GM23338 (cell line): ENCODE measurements around the gene VTCN1.

Experiments used
- EZH2phosphoT487 ChIP-seq: fragments of 200-600 bp; sonication (generic); IDR thresholded peaks from one replicate; pipeline ENCODE4 v1.8.1; 2018; ENCODE audit warnings: antibody characterized with exemption; ENCODE audit not compliant: unreplicated experiment
- POLR2AphosphoS5 ChIP-seq: IDR thresholded peaks from 2 replicates; pipeline ENCODE4 v1.6.1; 2016; ENCODE audit warnings: antibody characterized with exemption, low read depth
- ZNF114 ChIP-seq: fragments of 250-450 bp; sonication (Bioruptor Pico); IDR thresholded peaks from 2 replicates; pipeline ENCODE4 v1.5.0; 2020; ENCODE audit warnings: mild to moderate bottlenecking, moderate library complexity
- TF ChIP-seq, protein P1 (sequence below), 2 experiments: fragments of 200-600 bp in 1 of 2; sonication (generic) in 1 of 2; conservative IDR thresholded peaks; 2 replicates each; pipeline versions ENCODE4 v1.5.1 to v1.6.1; 2016 to 2017; ENCODE audit warnings: antibody characterized with exemption in 2 of 2, low read depth in 2 of 2, mild to moderate bottlenecking in 2 of 2, moderate library complexity in 1 of 2
- TF ChIP-seq, protein P2 (sequence below): IDR thresholded peaks from one replicate; pipeline ENCODE4 v1.6.1; 2018; ENCODE audit warnings: antibody characterized with exemption; ENCODE audit not compliant: unreplicated experiment

DNA sequence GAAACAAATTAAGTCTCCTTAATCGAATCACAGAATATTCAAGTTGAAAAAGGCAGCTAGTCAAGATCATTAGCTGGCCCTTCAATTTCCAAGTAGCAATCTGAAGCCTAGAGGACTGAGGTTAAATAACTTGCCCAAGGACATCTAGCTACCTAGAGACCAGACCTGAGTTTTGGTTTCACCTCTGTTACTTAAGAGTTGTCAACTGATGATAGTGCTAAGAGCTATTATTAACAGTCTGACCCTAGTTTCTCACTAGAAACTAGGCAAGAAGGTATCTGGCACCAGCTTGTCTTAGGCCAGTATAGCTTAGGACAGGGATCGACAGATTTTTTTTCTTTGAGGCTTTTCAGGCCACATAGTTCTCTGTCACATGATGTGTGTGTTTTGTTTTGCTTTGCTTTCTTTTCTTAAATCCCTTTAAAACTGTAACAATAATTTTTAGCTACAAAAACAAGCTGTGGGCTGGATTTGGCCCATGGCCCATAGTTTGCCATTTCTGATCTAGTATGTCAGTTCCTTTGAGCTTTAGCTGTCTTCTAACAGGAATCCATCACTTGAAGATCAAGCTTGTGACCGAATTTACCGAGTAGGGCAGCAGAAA is 112.3 kb downstream of the VTCN1 start:
- TF ChIP-seq, protein P1, sequence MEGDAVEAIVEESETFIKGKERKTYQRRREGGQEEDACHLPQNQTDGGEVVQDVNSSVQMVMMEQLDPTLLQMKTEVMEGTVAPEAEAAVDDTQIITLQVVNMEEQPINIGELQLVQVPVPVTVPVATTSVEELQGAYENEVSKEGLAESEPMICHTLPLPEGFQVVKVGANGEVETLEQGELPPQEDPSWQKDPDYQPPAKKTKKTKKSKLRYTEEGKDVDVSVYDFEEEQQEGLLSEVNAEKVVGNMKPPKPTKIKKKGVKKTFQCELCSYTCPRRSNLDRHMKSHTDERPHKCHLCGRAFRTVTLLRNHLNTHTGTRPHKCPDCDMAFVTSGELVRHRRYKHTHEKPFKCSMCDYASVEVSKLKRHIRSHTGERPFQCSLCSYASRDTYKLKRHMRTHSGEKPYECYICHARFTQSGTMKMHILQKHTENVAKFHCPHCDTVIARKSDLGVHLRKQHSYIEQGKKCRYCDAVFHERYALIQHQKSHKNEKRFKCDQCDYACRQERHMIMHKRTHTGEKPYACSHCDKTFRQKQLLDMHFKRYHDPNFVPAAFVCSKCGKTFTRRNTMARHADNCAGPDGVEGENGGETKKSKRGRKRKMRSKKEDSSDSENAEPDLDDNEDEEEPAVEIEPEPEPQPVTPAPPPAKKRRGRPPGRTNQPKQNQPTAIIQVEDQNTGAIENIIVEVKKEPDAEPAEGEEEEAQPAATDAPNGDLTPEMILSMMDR (conservative IDR thresholded peaks at IDR 0.05; ENCODE audit: low read depth in 2 of 2): no peak
- TF ChIP-seq EZH2phosphoT487: no peak
- no peak for TF ChIP-seq ZNF114 (CRISPR knock-in tag)
- TF ChIP-seq POLR2AphosphoS5: no peak
- TF ChIP-seq, protein P2, sequence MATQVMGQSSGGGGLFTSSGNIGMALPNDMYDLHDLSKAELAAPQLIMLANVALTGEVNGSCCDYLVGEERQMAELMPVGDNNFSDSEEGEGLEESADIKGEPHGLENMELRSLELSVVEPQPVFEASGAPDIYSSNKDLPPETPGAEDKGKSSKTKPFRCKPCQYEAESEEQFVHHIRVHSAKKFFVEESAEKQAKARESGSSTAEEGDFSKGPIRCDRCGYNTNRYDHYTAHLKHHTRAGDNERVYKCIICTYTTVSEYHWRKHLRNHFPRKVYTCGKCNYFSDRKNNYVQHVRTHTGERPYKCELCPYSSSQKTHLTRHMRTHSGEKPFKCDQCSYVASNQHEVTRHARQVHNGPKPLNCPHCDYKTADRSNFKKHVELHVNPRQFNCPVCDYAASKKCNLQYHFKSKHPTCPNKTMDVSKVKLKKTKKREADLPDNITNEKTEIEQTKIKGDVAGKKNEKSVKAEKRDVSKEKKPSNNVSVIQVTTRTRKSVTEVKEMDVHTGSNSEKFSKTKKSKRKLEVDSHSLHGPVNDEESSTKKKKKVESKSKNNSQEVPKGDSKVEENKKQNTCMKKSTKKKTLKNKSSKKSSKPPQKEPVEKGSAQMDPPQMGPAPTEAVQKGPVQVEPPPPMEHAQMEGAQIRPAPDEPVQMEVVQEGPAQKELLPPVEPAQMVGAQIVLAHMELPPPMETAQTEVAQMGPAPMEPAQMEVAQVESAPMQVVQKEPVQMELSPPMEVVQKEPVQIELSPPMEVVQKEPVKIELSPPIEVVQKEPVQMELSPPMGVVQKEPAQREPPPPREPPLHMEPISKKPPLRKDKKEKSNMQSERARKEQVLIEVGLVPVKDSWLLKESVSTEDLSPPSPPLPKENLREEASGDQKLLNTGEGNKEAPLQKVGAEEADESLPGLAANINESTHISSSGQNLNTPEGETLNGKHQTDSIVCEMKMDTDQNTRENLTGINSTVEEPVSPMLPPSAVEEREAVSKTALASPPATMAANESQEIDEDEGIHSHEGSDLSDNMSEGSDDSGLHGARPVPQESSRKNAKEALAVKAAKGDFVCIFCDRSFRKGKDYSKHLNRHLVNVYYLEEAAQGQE: no peak
